NT2/D1 (cell line): ENCODE measurements around the gene NDUFB2.

ENCODE experiments used
- YY1 ChIP-seq: IDR thresholded peaks from 2 replicates; pipeline ENCODE4 v1.6.1; 2011; ENCODE audit not compliant: insufficient read length, insufficient read depth
- ZNF274 ChIP-seq: IDR thresholded peaks from 2 replicates; pipeline ENCODE4 v1.6.1; 2011; ENCODE audit warnings: mild to moderate bottlenecking, low read depth, low read length

DNA sequence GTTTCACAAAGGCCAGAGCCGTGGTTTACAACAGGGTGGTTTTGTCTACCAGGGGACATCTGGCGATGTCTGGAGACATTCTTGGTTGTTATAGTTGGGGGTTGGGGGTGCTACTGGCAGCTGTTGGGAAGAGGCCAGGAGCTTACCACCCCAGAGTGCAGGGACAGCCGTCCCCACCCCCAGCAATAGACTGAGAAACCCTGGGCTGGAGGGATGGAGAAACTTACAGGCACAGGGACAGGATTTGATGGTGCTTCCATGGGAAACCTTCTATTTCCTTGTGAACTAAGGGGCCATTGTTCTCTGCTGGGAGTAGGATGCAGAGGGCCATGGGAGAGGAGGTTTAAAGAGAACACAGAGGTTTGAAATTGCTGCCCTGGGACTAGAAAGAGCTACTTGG is 12.9 kb upstream of the NDUFB2 start:
- no peak for TF ChIP-seq YY1
- no peak for TF ChIP-seq ZNF274
